Mucosa of rectum (tissue), 2 donors: ENCODE results near the gene DPYSL5.

Source experiments
- H3K27ac ChIP-seq, 2 donors: one replicate each; pipeline ENCODE4 v1.7.0; 2013; ENCODE audit warnings: inconsistent platforms in 2 of 2, low read depth in 2 of 2, low read length in 2 of 2
- H3K27me3 ChIP-seq, 2 donors: one replicate each; pipeline ENCODE4 v1.7.0; 2013; ENCODE audit warnings: low read length in 2 of 2; ENCODE audit not compliant: control insufficient read depth in 2 of 2, insufficient read depth in 2 of 2
- H3K36me3 ChIP-seq, 2 donors: one replicate each; pipeline ENCODE4 v1.7.0; 2013; ENCODE audit warnings: low read length in 2 of 2; ENCODE audit not compliant: control insufficient read depth in 2 of 2, insufficient read depth in 2 of 2
- H3K4me1 ChIP-seq, 2 donors: one replicate each; pipeline ENCODE4 v1.7.0; 2013; ENCODE audit warnings: low read length in 2 of 2, mild to moderate bottlenecking in 1 of 2; ENCODE audit not compliant: control insufficient read depth in 2 of 2, insufficient read depth in 2 of 2
- H3K4me3 ChIP-seq, 2 donors: one replicate each; pipeline ENCODE4 v1.7.0; 2013; ENCODE audit warnings: low read length in 2 of 2
- H3K9ac ChIP-seq, 2 donors: one replicate each; pipeline ENCODE4 v1.7.0; 2013; ENCODE audit warnings: low read length in 2 of 2, low read depth in 1 of 2, mild to moderate bottlenecking in 1 of 2
- H3K9me3 ChIP-seq, 2 donors: one replicate each; pipeline ENCODE4 v1.7.0; 2013; ENCODE audit warnings: low read length in 2 of 2; ENCODE audit not compliant: control insufficient read depth in 2 of 2
- donor health status: healthy.
- donor health status: Normal muscosa, but diverticular disease.

DPYSL5 gene

GRCh38 chr2:26854283-26854827, 6.4 kb downstream of the DPYSL5 start:
- H3K27ac ChIP-seq, result no peak overlapping the region
- no peak overlapping the region for H3K4me3 ChIP-seq
- H3K4me1 ChIP-seq, result peaks cover 0 to 3% of the 10 kb centered on the region in 2 donors
- H3K36me3 ChIP-seq, result no peaks in the 10 kb centered on the region
- peaks cover 26 to 30% of the 10 kb centered on the region in 2 donors for H3K27me3 ChIP-seq
- no peaks in the 10 kb centered on the region for H3K9me3 ChIP-seq
- no peak overlapping the region for H3K9ac ChIP-seq

- no peak overlapping the region for H3K4me3 ChIP-seq
- no peak overlapping the region for H3K27ac ChIP-seq
- no peak overlapping the region for H3K9ac ChIP-seq
- H3K9me3 ChIP-seq, result no peaks in the 10 kb centered on the region
- no peaks in the 10 kb centered on the region for H3K4me1 ChIP-seq
- H3K36me3 ChIP-seq, result no peaks in the 10 kb centered on the region
- peaks cover 19 to 20% of the 10 kb centered on the region in 2 donors for H3K27me3 ChIP-seq
Measured at GRCh38 chr2:26855466-26855865, 7.5 kb downstream of the DPYSL5 start.

- no peak overlapping the region for H3K9ac ChIP-seq
- H3K27ac ChIP-seq, result no peak overlapping the region
- no peaks in the 10 kb centered on the region for H3K9me3 ChIP-seq
- peaks cover 4 to 10% of the 10 kb centered on the region in 2 donors for H3K27me3 ChIP-seq
- no peak overlapping the region for H3K4me3 ChIP-seq
- H3K36me3 ChIP-seq, result no peaks in the 10 kb centered on the region
- no peaks in the 10 kb centered on the region for H3K4me1 ChIP-seq
Measured at GRCh38 chr2:26859622-26860021, 11.7 kb downstream of the DPYSL5 start.

GRCh38 chr2:26860211-26860850, 12.4 kb downstream of the DPYSL5 start:
- Histone ChIP-seq H3K4me1 (no peaks in the 10 kb centered on the region), H3K4me3 (no peak overlapping the region), H3K9me3 (no peaks in the 10 kb centered on the region), H3K36me3 (no peaks in the 10 kb centered on the region), H3K9ac (no peak overlapping the region), H3K27me3 (peaks cover 4 to 10% of the 10 kb centered on the region in 2 donors), H3K27ac (no peak overlapping the region)

GRCh38 chr2:26861610-26862224, 13.8 kb downstream of the DPYSL5 start:
- peaks cover 3 to 8% of the 10 kb centered on the region in 2 donors for H3K27me3 ChIP-seq
- H3K4me3 ChIP-seq, result no peak overlapping the region
- no peak overlapping the region for H3K9ac ChIP-seq
- H3K9me3 ChIP-seq, result no peaks in the 10 kb centered on the region
- no peaks in the 10 kb centered on the region for H3K4me1 ChIP-seq
- no peak overlapping the region for H3K27ac ChIP-seq
- no peaks in the 10 kb centered on the region for H3K36me3 ChIP-seq

GRCh38 chr2:26864226-26864625, 16.3 kb downstream of the DPYSL5 start:
- H3K9me3 ChIP-seq, result no peaks in the 10 kb centered on the region
- H3K4me3 ChIP-seq, result no peak overlapping the region
- no peaks in the 10 kb centered on the region for H3K4me1 ChIP-seq
- H3K27me3 ChIP-seq, result peaks cover 3 to 8% of the 10 kb centered on the region in 2 donors
- no peak overlapping the region for H3K27ac ChIP-seq
- no peaks in the 10 kb centered on the region for H3K36me3 ChIP-seq
- H3K9ac ChIP-seq, result no peak overlapping the region

GRCh38 chr2:26864646-26865045, 16.7 kb downstream of the DPYSL5 start:
- Histone ChIP-seq H3K27ac (no peak overlapping the region), H3K27me3 (peaks cover 3 to 7% of the 10 kb centered on the region in 2 donors), H3K9me3 (no peaks in the 10 kb centered on the region), H3K36me3 (no peaks in the 10 kb centered on the region), H3K4me3 (no peak overlapping the region), H3K9ac (no peak overlapping the region), H3K4me1 (no peaks in the 10 kb centered on the region)

- H3K4me3 ChIP-seq, result no peak overlapping the region
- no peaks in the 10 kb centered on the region for H3K36me3 ChIP-seq
- H3K9ac ChIP-seq, result no peak overlapping the region
- H3K27ac ChIP-seq, result no peak overlapping the region
- no peaks in the 10 kb centered on the region for H3K4me1 ChIP-seq
- H3K9me3 ChIP-seq, result no peaks in the 10 kb centered on the region
- peaks cover 8% of the 10 kb centered on the region in 2 donors for H3K27me3 ChIP-seq
Measured at GRCh38 chr2:26870585-26871095, 22.7 kb downstream of the DPYSL5 start.

GRCh38 chr2:26873286-26873983, 25.5 kb downstream of the DPYSL5 start:
- Histone ChIP-seq H3K4me3 (no peak overlapping the region), H3K9me3 (no peaks in the 10 kb centered on the region), H3K27me3 (peaks cover 5 to 8% of the 10 kb centered on the region in 2 donors), H3K9ac (no peak overlapping the region), H3K27ac (no peak overlapping the region), H3K4me1 (no peaks in the 10 kb centered on the region), H3K36me3 (no peaks in the 10 kb centered on the region)

GRCh38 chr2:26874514-26874913, 26.6 kb downstream of the DPYSL5 start:
- H3K27me3 ChIP-seq, result peaks cover 5 to 8% of the 10 kb centered on the region in 2 donors
- H3K4me1 ChIP-seq, result no peaks in the 10 kb centered on the region
- H3K9me3 ChIP-seq, result no peaks in the 10 kb centered on the region
- no peaks in the 10 kb centered on the region for H3K36me3 ChIP-seq
- H3K27ac ChIP-seq, result no peak overlapping the region
- no peak overlapping the region for H3K4me3 ChIP-seq
- H3K9ac ChIP-seq, result no peak overlapping the region
